Hematopoietic multipotent progenitor cell treated with erythropoietin and hydrocortisone succinate and interleukin-3 and kit ligand, for 6 days (in vitro differentiated cells): ENCODE data around the gene SH2D4B.

ENCODE experiments used
- DNase-seq: peaks from one replicate; pipeline ENCODE4 v3.0.0-alpha.2; 2015

SH2D4B gene

DNA sequence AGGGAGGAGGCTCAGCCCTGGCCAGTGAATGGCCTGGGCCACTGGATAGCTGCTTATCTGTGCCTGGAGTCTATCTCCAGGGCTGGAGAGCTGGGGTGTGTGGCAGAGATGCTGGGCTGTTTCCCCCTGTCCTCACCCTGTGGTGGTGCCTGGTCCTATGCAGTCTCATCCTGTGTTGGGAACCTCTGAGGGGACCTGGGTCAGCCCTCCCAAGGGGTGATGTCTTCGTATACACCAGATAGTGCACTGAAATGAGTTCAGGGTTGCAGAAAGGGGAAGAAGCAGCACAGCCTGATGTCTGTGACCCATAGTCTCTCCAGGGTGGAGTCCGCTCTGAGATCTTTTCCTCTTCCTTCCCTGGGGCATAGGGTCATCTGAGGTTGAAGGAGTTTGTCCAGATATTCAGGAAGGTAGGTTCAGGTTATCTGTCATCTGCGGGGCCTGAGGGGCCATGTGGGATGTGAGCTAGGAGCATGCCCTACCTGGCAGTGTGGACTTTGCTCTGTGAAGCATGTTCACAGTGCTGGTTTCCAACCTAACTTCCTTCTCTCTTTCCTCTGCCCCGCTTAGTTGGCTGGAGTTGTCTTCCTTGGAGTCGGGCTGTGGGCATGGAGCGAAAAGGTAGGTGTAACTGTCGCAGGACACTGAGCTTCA is 33.4 kb upstream of the SH2D4B start:
- peak; percentile 93 for DNase-seq

DNA sequence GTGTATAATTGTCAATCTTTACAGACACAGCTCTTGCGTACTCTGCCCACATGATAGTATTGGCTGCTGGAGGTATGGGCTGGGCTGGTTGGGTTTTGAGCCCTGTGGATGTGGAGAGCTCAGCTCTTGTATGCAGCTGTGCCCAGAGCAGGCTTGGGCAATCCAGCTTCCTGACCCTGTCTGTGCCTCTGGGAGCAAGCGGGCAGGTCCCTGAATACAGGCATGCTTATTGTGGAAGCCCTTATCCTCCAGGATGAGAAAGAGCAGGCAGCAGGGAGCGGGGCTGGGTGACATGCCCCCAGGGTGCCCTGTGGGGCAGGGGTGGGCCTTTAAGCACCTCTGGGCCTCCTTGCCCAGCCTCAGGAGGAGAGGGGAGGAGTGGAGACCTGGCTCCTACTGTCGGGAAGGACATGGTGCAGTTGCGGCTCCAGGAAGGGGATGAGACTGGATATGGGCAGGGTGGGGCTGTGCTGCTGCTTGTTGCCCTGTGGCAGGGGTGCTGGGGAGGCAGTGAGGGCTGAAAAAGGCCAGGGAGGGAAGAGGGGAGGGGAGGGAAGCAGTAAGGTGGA is 32.7 kb upstream of the SH2D4B start:
- no peak for DNase-seq

DNA sequence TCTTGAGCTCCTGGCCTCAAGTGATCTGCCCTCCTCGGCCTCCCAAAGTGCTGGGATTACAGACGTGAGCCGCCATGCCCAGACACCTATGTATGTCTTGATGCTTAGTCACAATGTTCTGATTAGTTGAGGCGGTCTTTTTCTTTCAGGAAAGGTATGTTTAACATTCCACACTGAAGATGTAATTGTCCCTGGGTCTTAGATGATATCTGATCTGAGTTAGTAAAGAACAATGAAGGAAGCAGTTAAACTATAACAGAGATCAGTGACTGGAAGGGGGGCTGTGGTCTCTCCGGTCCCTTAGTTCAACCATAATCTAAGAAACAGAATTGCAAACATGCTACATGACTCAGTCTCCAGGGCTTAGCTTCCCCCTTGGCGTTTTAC is 31.5 kb upstream of the SH2D4B start:
- DNase-seq: no peak

DNA sequence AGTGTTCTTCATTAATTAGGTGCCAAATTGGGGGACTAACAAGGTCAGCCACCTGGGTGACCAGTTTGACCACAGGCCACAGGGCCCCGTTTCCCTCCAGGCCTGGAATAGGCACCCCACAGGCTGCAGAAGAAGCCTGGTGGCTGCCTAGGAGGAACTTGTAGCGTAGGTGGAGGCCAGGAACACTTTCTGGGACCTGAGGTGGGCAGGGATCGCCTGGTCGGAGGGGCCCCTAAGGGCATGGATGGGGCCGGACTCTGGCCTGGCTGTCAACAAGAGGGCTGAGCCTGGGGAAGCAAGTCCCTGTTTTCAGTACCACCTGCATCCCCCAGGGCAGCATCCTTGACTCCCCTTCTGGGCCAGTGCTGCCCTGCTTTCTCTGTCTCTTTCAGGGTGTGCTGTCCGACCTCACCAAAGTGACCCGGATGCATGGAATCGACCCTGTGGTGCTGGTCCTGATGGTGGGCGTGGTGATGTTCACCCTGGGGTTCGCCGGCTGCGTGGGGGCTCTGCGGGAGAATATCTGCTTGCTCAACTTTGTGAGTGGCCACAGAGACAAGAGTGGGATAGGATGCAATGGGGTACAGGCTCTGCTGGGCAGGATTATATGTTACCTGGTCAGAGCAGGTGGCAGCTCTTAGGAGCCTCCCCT is 30.7 kb upstream of the SH2D4B start:
- DNase-seq: no peak

DNA sequence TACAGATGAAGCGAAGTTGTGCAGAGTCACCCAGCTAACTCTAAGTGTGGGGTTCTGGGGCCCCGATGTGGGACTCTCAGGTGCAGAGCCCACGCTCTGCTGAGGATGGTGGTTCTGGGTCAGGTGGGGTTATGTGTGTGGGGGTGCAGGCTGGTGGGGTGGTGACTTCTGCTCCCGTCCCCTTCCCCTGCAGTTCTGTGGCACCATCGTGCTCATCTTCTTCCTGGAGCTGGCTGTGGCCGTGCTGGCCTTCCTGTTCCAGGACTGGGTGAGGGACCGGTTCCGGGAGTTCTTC is 28.6 kb upstream of the SH2D4B start:
- DNase-seq: no peak

DNA sequence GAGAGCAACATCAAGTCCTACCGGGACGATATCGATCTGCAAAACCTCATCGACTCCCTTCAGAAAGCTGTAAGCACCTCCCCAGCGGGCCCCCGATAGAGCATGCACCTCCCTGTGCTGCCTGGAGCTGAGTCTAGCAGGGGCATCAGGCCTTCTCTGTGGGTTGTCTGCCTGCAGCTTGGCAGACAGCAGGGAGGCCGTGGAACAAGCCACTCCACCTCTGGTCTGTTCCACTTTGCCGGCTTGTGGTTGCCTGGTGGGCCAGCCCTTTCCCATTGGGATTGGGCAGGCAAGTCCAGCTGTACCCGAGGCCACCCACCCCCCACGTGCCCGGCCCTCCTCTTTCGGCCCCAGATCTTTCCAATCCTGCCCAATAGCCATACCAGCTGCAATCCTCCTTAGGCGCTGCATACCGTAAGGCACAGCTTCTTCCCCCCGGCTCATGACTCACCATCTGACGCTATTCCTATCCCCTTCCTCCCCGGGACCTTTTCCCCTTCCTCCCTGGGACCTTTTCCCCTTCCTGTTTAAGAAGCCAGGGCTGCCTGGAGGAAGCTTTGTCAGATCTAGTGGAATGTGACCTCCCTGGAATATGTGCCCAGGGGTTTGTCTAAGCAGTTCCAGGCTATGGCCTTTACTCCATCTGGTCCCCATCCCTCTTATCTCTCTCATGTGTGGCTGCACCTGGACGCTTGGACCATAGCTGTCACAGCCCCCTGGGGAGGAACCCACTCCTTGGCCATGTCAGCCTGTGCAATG is 28.1 kb upstream of the SH2D4B start:
- DNase-seq: no peak

DNA sequence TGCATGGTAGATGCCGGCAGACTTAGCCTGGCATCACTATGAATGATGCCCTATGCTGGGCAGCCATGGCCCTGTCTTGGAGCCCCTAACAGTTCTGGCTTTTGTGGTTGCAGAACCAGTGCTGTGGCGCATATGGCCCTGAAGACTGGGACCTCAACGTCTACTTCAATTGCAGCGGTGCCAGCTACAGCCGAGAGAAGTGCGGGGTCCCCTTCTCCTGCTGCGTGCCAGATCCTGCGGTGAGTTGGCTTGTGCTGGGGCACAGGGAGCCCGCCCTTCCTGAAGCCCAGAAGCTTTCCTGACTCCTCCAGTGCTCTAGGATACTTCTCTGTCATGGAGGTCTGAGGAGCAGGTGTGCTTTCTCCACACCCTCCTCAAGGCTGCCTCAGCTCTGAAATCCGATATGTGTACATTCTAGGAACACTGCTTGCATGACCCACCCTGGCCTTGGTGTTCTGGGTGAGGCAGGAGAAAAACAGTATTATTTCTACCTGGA is 25.6 kb upstream of the SH2D4B start:
- DNase-seq: no peak

DNA sequence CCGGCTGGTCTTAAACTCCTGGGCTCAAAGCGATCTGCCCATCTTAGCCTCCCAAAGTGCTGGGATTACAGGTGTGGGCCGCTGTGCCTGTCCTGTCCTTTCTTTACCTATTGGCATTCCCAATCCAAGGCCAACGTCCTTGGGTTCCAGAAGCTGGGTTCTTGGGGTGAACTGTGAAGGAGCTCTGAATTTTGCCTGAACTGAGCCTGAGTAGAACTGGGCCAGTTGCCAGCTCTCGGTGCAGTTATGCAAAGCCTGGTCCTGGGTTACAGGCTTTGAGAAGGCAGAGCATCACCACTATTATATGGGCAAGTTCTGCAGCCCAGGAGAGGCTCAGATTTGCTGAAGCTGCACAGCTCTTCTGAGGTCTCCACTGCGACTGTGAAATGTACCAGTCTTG is 24.6 kb upstream of the SH2D4B start:
- no peak for DNase-seq

DNA sequence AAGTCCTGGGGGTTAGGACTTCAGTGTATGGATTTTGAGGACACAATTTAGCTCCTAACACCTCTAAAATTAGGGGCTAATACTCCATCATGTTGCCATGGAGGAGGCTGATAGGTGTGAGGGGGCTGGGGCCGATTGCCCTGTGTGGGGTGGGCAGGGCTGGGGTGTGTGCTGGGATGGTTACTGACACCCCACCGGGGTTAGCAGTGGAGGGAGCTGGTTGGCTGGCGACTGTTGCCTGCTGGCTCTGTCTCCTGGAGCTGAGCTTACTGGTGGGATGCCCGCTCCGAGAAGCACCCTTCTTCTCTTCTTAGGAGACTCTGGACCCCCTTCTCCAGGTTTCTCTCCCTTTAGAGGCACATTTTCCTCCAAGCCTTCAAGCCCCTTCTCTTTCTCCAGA is 22.2 kb upstream of the SH2D4B start:
- no peak for DNase-seq

DNA sequence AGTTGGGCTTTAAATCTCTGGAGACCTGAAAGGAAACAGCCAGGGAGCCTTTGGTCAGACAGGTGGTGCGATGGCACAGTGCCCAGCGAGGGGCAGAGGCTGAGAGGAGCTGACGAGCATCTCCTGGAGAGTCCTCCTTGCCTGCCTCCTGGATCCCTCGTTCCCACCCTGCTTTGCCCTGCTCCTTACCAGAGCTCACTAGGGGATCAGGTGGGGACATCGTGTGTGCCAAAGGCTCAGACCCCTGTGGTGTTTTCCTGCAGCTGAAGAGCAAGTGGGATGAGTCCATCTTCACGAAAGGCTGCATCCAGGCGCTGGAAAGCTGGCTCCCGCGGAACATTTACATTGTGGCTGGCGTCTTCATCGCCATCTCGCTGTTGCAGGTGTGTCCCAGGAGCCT is 21.8 kb upstream of the SH2D4B start:
- no peak for DNase-seq

DNA sequence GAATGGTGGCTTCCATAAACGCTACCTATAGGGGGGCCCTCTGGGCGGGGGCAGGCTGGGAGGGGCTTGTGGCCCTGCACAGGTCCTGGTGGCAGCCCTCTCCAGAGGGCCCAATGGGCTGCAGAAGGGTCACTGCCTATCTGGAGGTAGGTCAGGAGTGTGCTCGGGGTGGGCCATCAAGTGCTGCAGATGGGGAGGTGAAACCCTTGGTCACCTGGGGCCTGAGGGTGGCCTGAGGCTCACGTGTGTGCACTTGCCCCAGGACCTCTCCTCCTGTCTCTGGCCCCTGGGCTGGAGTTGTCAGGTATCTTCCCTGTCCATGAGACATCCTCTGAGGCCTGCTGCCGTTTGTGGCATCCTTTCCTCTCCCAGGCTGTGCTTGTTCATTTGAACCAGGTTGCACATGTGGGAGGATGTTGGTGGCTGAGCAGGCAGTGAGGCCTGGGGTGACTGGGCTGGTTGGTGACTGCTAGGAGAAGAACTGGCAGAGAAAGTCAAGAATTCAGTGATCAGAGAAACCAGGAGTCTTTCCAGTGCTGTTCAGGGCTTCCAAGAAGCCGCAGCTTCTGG is 21.1 kb upstream of the SH2D4B start:
- no peak for DNase-seq

DNA sequence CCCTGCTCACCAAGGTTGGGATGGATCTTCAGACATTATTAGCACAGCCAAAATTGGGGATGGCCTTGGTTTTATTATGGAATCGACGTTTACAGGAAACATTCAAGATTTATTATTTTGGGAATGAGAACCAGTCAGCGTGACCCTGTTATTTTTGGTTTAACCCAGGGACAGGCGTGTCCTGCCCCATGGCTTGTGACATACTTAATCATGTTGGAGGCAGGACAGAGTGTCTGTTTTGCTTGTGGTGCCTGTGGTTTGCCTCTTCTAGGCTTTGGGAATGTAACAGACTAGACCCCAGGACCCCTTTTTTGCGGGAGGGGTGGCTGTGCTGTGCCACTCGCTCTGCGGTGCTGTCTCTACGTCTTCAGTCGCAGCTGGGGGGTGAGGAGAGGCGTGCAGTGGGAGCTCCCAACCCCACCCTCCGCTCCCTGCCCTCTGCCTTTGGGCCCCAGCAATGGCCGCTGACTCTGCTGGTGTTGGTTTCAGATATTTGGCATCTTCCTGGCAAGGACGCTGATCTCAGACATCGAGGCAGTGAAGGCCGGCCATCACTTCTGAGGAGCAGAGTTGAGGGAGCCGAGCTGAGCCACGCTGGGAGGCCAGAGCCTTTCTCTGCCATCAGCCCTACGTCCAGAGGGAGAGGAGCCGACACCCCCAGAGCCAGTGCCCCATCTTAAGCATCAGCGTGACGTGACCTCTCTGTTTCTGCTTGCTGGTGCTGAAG is 20.1 kb upstream of the SH2D4B start:
- DNase-seq: no peak

DNA sequence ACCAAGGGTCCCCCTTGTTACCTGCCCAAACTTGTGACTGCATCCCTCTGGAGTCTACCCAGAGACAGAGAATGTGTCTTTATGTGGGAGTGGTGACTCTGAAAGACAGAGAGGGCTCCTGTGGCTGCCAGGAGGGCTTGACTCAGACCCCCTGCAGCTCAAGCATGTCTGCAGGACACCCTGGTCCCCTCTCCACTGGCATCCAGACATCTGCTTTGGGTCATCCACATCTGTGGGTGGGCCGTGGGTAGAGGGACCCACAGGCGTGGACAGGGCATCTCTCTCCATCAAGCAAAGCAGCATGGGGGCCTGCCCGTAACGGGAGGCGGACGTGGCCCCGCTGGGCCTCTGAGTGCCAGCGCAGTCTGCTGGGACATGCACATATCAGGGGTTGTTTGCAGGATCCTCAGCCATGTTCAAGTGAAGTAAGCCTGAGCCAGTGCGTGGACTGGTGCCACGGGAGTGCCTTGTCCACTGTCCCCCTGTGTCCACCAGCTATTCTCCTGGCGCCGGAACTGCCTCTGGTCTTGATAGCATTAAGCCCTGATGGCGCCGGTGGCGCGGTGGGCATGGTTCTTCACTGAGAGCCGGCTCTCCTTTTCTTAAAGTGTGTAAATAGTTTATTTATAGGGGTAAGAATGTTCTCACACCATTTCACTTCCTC is 19.4 kb upstream of the SH2D4B start:
- DNase-seq: no peak

DNA sequence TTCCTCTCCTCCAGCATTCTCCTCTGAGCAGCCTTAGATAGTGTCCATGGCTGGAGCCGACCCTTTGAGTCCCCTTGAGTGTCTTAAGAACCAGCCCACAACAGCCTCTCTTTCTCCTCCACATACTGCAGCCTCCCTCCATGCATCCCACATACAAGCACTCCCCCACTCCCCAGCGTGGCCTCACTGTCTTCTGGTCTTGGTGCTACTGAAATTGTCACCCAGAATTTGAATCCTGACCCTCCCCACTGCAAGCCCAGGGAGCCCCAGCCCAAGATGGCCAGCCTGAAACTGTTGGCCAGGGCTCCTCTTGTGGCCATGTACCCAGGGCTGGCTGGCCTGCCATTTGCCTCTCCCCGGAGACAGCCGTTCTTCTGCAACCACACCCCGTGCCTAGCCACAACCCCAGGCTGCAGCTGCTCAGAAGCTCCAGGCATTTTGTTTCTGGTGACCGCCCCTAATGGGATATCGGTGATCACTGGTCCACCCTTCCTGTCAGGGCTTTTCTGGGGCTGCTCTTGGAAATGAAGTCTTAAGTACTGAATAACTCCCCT is 18.8 kb upstream of the SH2D4B start:
- DNase-seq: peak; percentile 79

DNA sequence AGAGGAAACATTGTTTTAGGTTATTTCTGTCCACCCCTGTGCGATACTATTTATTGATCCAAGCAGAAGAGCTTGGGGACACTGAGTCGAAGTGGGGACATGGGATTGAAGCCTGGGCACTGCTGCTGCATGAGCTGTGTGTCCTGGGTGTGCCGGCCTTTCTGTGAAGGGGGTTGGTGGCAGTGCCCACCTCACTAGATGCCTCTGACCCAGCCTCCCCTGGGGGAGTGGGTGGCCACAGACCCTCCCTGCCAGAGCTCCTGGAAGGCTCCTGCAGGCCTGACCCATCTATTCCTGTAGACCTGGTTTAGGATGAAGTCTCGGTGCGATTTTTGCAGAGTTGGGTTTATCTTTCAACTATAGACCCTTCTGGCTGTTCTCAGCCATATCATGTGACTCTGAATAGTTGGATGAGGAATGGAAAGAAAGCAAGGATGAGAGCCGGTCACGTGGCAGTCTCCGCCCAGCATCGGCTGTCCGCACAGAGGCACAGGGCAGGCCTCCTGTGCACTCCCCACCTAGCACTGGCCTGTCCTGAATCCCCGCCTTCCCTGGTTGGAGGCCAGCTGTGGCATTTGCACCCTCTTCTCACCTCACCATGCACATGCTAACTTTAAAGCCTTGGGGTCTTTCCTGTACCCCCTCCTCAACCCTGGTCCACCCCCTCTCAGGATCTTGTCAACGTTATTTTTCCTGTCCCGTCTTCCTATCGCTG is 17.6 kb upstream of the SH2D4B start:
- DNase-seq: no peak

DNA sequence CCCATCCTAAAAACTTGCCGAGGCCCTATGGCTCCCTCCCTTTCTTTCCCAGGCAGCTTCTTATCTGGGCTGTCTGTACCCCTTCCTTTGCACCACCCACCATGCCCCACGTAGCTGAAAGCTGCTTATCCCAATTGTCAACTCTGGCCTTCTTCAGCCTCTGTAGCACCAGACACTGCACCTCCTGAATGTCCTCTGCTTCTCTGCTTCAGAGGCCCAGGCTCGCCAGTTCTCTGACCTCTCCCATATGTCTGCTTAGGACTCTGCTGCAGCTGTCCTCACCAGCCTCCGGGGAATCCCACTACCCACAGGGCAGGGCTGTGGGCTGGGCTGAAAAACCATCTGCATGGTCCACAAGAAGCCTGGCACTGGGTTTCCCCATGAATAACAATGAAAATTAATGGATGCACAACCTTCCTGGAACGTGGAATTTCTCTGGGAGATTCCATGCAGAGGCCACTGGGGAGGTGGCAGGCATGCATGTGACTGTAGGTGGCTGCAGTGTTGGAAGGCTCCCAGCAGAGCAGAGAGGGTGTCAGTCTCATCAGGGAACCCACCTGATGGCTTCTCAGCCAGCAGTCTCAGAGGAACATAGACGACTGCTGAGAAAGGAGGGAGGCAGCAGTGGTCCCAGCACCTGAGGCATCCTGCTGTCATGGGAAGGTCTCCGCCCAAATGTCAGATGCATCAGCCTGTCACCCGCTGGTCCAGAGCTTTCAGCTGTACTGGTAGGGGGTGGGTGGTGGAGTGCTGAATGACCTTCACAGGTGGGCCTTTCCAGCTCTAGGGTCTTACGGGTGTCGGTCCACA is 16.8 kb upstream of the SH2D4B start:
- DNase-seq: peak; percentile 19

DNA sequence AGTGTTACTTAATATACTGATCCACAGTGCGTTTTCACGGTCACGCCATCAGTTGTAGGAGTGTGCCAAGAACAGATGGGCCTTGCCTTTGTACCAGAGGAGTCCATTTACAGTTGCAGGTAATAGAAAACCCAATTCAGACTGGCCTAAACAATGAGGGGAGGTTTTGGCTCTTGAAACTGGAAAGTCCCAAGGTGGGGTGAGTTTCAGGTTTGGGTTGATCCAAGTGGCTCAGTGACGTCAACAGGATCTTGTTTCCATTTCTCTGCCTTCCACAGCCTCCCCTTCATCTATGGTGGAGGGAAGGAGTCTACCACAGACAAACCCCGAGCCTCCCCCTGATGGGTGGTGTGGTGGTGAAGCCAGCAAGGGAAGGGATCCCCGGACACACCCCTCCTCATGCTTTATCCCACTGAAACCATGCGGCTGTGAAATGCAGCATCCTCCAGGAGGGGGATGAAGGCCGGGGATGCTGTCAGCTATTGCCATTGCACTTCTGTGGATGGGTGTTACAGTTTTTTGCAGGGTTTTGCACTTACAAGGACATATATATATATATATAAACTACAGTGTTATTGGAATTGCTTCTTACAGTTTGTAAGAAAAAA is 14.8 kb upstream of the SH2D4B start:
- DNase-seq: no peak

DNA sequence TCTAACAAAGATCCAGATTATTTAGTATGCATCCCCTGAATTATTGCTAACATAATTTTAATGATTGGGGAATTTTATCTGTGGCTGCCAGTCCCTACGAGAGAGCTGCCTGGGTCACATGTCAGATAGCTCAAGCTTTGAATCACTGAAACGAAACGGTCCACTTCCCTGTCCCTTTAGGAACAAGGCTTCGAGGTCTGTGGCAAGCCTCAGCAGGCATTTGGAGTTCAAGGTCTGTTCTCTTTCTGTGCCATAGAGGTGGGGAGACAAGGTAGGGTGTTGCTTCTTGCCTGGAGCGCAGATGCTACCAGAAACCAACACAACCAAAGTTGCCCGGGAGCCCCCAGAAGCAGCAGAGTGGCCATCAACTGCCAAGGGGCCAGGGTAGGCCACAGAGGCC is 13.9 kb upstream of the SH2D4B start:
- DNase-seq: peak; percentile 52

DNA sequence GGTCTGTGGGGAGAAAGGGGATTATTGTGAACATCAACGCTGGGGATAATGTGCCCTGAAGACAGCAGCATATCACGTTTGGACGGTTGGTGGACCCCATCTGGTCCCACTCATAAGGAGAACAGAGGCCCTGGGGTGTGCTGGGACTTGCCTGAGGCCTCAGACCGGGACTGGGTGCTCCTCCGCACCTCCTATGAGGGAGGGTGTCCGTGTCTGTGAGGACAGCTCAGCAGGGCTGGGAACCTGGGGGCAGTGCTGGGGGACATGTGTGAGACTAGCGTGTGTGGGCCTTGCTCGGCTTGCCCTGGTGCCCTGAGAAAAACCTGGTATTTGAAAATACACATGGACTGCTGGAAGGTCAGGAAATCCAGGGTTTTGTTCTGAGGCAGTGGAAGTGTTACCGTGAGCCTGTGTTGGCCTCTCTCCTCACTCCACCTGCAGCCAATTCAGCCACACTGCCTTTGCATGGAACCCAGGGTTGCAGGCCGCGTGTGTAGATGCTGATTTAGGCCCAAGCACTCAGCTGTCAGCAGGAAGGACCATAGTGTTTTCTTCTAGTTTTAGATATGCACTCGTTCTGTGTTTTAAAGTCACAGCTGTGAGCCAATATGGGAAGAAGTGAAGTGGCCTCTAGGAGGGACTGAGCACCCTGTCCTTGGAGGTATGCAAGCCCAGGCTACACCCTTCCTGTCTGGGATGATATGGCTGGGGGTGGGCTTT is 13.4 kb upstream of the SH2D4B start:
- DNase-seq: no peak
